CD4-positive, alpha-beta T cell (primary cell): Measurements from ENCODE around the gene ANKRD13B. TPM values are rescaled to one million over a fixed set of nuclear protein-coding genes. Genes with fewer than 3 reads are reported as not detected.

ENCODE experiments used
- ATAC-seq: fragments of 200-7000 bp; cut with Tn5 transposase; one replicate; pipeline ENCODE4 v1.10.0; 2022; ENCODE audit warnings: mild to moderate bottlenecking; ENCODE audit not compliant: poor library complexity
- CTCF ChIA-PET: fragments of 350-600 bp; sonication (Branson Sonifier 250); formaldehyde crosslinking; loops from one replicate; lab custom pipeline; 2021; ENCODE audit warnings: antibody characterized with exemption, inconsistent platforms; lab: Charles Lee
- POLR2A ChIA-PET: fragments of 350-600 bp; sonication (Branson Sonifier 250); formaldehyde crosslinking; loops from one replicate; lab custom pipeline; 2021; ENCODE audit warnings: antibody characterized with exemption, inconsistent platforms; lab: Charles Lee
- DNase-seq, 14 experiments: peaks; one replicate each; pipeline ENCODE4 v3.0.0-alpha.2; 2013 to 2020; ENCODE audit warnings: mixed read lengths in 2 of 14
- H3K27ac ChIP-seq, 2 donors: one replicate each; pipeline versions ENCODE4 v1.5.1 to v1.7.0; 2013; ENCODE audit warnings: low read length in 2 of 2, low read depth in 1 of 2, mild to moderate bottlenecking in 1 of 2
- H3K27me3 ChIP-seq, 2 experiments: 1 replicate in 1 of 2; 2 replicates in 1 of 2; pipeline versions ENCODE4 v1.6.1 to v1.7.0; 2013; ENCODE audit warnings: low read length in 2 of 2, control low read depth in 1 of 2, mild to moderate bottlenecking in 1 of 2, moderate library complexity in 1 of 2; ENCODE audit not compliant: insufficient read depth in 2 of 2, control insufficient read depth in 1 of 2
- H3K36me3 ChIP-seq: one replicate; pipeline ENCODE4 v1.6.1; 2013; ENCODE audit warnings: low read length, control low read depth; ENCODE audit not compliant: insufficient read depth
- H3K4me1 ChIP-seq: one replicate; pipeline ENCODE4 v1.6.1; 2013; ENCODE audit warnings: low read length, control low read depth; ENCODE audit not compliant: insufficient read depth
- H3K4me3 ChIP-seq: one replicate; pipeline ENCODE4 v1.5.1; 2013; ENCODE audit warnings: mild to moderate bottlenecking, low read length, moderate library complexity
- H3K9me3 ChIP-seq, 2 experiments: 1 replicate in 1 of 2; 2 replicates in 1 of 2; pipeline versions ENCODE4 v1.6.1 to v1.7.0; 2013; ENCODE audit warnings: low read length in 2 of 2, mild to moderate bottlenecking in 2 of 2, control low read depth in 1 of 2, moderate library complexity in 1 of 2; ENCODE audit not compliant: control insufficient read depth in 1 of 2, insufficient read depth in 1 of 2
- H3K27ac Mint-ChIP-seq: one replicate; pipeline ENCODE4 v1.8.0; 2020; ENCODE audit warnings: mixed read lengths
- H3K27me3 Mint-ChIP-seq: one replicate; pipeline ENCODE4 v1.8.0; 2021; ENCODE audit warnings: mixed read lengths
- H3K36me3 Mint-ChIP-seq: one replicate; pipeline ENCODE4 v1.8.0; 2021; ENCODE audit warnings: low read depth, mixed read lengths
- H3K4me1 Mint-ChIP-seq: one replicate; pipeline ENCODE4 v1.8.0; 2021; ENCODE audit warnings: low read depth, mixed read lengths
- H3K4me3 Mint-ChIP-seq: one replicate; pipeline ENCODE4 v1.8.0; 2020; ENCODE audit warnings: mild to moderate bottlenecking, mixed read lengths
- H3K9me3 Mint-ChIP-seq: one replicate; pipeline ENCODE4 v1.8.0; 2020; ENCODE audit warnings: mixed read lengths
- intact Hi-C, 2 experiments: fragments of 100-400 bp; cut with DNase I in 1 of 2; cut with micrococcal nuclease in 1 of 2; formaldehyde crosslinking; loops; one replicate each; pipeline versions ENCODE4 v1.15.1 to v1.9.0; 2023 to 2025; cut with DNase I, micrococcal nuclease
- total RNA-seq, 174 experiments: library from RNA in 2 of 174; stranded (reverse) in 2 of 174; gene quantifications; one replicate each; pipeline ENCODE4 v1.2.3 and lab custom pipeline; 2021 to 2026
- TF ChIP-seq, protein P1 (sequence below): fragments of 200-600 bp; IDR thresholded peaks from one replicate; pipeline ENCODE4 v1.8.0; 2022; ENCODE audit warnings: antibody characterized with exemption, mild to moderate bottlenecking

The ANKRD13B gene
- total RNA-seq, 2 experiments from 2014 or later: 2.1 to 3.0 TPM

DNA sequence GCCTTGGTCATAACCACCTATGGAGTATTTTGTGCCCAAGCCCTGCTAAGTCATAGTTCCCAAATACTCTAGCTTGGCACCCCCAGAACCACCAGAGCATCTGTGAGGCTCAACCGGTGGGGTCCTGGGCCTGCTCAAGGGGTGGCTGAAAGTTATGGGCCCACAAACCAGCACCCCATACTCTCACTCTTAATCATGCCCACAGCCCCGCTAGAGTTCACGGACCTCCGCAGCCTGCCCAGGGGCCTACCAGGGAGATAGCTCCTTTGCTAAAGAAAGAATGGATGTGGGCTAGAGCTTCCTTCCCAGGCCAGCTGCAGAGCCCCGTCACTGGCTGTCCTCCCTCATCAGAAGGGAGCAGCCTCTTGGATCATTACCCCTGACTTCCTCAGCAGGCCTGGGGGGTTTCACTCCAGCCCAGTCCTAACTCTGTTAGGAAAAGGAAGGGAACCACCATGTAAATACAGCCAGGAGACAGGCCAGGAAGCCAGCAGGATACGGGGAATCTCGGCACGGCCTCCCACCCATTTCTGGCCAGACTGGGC is 4.8 kb upstream of the ANKRD13B start:
- Histone ChIP-seq H3K36me3 (peaks cover 4% of the 10 kb centered on the region), H3K9me3 (no peaks in the 10 kb centered on the region), H3K4me1 (peaks cover 84% of the 10 kb centered on the region), H3K4me3 (peak overlapping the region; percentile 84), H3K27me3 (no peaks in the 10 kb centered on the region), H3K27ac (peak overlapping the region; percentile 40 to 60)
- TF ChIP-seq, protein P1, sequence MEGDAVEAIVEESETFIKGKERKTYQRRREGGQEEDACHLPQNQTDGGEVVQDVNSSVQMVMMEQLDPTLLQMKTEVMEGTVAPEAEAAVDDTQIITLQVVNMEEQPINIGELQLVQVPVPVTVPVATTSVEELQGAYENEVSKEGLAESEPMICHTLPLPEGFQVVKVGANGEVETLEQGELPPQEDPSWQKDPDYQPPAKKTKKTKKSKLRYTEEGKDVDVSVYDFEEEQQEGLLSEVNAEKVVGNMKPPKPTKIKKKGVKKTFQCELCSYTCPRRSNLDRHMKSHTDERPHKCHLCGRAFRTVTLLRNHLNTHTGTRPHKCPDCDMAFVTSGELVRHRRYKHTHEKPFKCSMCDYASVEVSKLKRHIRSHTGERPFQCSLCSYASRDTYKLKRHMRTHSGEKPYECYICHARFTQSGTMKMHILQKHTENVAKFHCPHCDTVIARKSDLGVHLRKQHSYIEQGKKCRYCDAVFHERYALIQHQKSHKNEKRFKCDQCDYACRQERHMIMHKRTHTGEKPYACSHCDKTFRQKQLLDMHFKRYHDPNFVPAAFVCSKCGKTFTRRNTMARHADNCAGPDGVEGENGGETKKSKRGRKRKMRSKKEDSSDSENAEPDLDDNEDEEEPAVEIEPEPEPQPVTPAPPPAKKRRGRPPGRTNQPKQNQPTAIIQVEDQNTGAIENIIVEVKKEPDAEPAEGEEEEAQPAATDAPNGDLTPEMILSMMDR: no peak
- Mint-ChIP-seq H3K36me3 (peaks cover 4% of the 10 kb centered on the region), H3K27me3 (no peaks in the 10 kb centered on the region), H3K9me3 (no peaks in the 10 kb centered on the region), H3K27ac (peak overlapping the region; percentile 84), H3K4me1 (peaks cover 83% of the 10 kb centered on the region), H3K4me3 (peak overlapping the region; percentile 98)
- DNase-seq: no peak
- CTCF ChIA-PET: interaction anchor here (0.6 to 3.9 kb wide), 4 partner anchors 21 to 807 kb away, joined by 4 to 28 read pairs (median 5); partner anchors contain the start of gene ABHD15
- ATAC-seq: no peak
- POLR2A ChIA-PET: interaction anchor here (1.0 to 4.4 kb wide), 5 partner anchors 16 to 29 kb away, joined by 4 to 40 read pairs (median 7); partner anchors contain the start of gene TP53I13
- intact Hi-C loops: loop anchor here (2.0 to 10.0 kb wide), 5 partner anchors 19 to 843 kb away; partner anchors contain the start of genes PHF12 (in 1 of the 2), SSH2 (in 1 of the 2), TP53I13 (in 1 of the 2) and TRAF4 (in 1 of the 2)

DNA sequence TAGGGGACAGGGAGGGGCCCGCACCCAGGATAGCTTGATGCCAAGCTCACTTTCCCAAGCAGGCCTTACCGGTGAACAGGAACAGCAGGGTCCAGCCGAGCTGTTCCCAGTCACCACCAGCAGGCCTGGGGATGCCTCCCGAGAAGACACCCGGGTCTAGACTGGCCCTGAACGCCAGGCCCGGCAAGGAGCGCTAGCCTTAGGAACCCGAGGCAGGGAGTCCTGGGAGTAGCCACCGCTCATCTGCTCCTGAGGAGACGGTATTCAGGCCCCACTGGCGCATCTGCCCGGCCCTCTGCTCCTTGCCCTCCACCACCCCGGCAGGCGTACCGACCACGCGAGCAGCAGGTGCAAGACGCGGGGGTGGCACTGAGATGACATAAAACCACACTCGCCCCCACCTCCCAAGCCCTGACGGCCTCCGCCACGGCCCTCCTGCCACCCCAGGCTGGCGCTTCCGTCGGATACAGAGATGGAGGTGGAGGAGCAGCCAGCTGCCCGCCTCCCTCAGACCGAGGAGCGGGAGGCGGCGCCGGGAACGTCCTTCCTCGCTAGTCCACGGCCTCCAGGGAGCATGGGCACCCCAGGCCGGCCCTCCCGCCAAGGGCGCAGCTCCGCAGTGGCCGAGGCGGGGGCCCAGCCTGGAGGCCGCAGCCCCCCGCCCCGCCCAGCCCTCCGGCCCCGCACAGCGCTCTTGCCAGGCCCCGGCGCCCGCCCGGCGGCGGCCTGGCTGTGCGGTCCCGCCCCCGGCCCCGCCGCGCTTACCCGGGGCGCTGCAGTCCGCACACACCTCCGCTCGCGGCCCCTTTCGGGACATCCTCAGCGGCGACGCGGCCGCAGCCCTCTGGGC is 4.1 kb upstream of the ANKRD13B start:
- peaks cover 76% of the 10 kb centered on the region for H3K4me1 Mint-ChIP-seq
- H3K36me3 Mint-ChIP-seq: peaks cover 4% of the 10 kb centered on the region
- DNase-seq (peak in 5 of 14 experiments; percentile 34 to 71 (median 58)), ATAC-seq (peak; percentile 12)
- intact Hi-C loops: loop anchor here (1.0 to 10.0 kb wide), 8 partner anchors 8 to 844 kb away; partner anchors contain the start of genes PHF12 (in 1 of the 2), SSH2 (in 1 of the 2), TP53I13 (in 1 of the 2) and TRAF4 (in 1 of the 2)
- H3K9me3 Mint-ChIP-seq: no peaks in the 10 kb centered on the region
- H3K27ac Mint-ChIP-seq: peak overlapping the region; percentile 84
- no peaks in the 10 kb centered on the region for H3K27me3 Mint-ChIP-seq
- POLR2A ChIA-PET: interaction anchor here (1.0 to 4.4 kb wide), 5 partner anchors 16 to 28 kb away, joined by 4 to 40 read pairs (median 7); partner anchors contain the start of gene TP53I13
- Histone ChIP-seq H3K9me3 (no peaks in the 10 kb centered on the region), H3K4me3 (peak overlapping the region; percentile 84), H3K36me3 (no peaks in the 10 kb centered on the region), H3K27ac (peak overlapping the region; percentile 40 to 60), H3K4me1 (peaks cover 84% of the 10 kb centered on the region), H3K27me3 (no peaks in the 10 kb centered on the region)
- TF ChIP-seq, protein P1: no peak
- CTCF ChIA-PET: interaction anchor here (1.4 to 3.9 kb wide), 3 partner anchors 21 to 29 kb away, joined by 5 to 28 read pairs (median 5); partner anchors contain the start of gene ABHD15
- peak overlapping the region; percentile 98 for H3K4me3 Mint-ChIP-seq
